ENCODE data around the gene TRIM72. TPM values are rescaled to one million over a fixed set of nuclear protein-coding genes. Genes with fewer than 3 reads are reported as not detected.
A peak's percentile ranks its signal among the peaks of the same experiment; 100 is the strongest.

Gene TRIM72
- total RNA-seq, 1 experiment from 2014 or later: 1.8 TPM

- Mint-ChIP-seq H3K4me3 (no peak overlapping the region), H3K36me3 (peaks cover 37% of the 10 kb centered on the region), H3K27ac (peak overlapping the region; percentile 85), H3K27me3 (ENCODE audit: low read depth) (peaks cover 8% of the 10 kb centered on the region), H3K9me3 (no peaks in the 10 kb centered on the region), H3K4me1 (peaks cover 23% of the 10 kb centered on the region)
- ChIA-PET POLR2A (interaction anchor here (0.6 to 2.3 kb wide), 5 partner anchors 14 to 184 kb away, joined by 3 to 6 read pairs (median 3); partner anchors contain the start of gene FUS), CTCF (interaction anchor here (1.6 to 1.7 kb wide), 3 partner anchors 56 to 184 kb away, joined by 6 to 9 read pairs (median 7); no protein-coding TSS in a partner anchor)
- TF ChIP-seq PRRX2 (CRISPR knock-in tag; IDR thresholded peaks at IDR 0.05) (0 out of 2 replicates have a peak, but pooled peaks have one; percentile 58), TP53 (CRISPR knock-in tag; IDR thresholded peaks at IDR 0.05) (no peak)
- ATAC-seq (no peak), DNase-seq (ENCODE audit: low spot score) (no peak)
These were observed 15.6 kb upstream of the TRIM72 start for GRCh38 chr16:31198207-31198882.

GRCh38 chr16:31199430-31200041 lies 14.4 kb upstream of the TRIM72 start:
- DNase-seq (ENCODE audit: low spot score) (no peak), ATAC-seq (no peak)
- ChIA-PET CTCF (interaction anchor here (1.7 kb wide), 2 partner anchors 57 to 134 kb away, joined by 6 to 7 read pairs; no protein-coding TSS in a partner anchor), POLR2A (interaction anchor here (1.4 to 2.3 kb wide), 2 partner anchors 15 to 19 kb away, joined by 6 to 11 read pairs; partner anchors contain the start of gene FUS)
- Mint-ChIP-seq H3K4me3 (no peak overlapping the region), H3K27me3 (ENCODE audit: low read depth) (peaks cover 14% of the 10 kb centered on the region), H3K27ac (peak overlapping the region; percentile 46), H3K4me1 (peaks cover 23% of the 10 kb centered on the region), H3K9me3 (no peaks in the 10 kb centered on the region), H3K36me3 (peaks cover 27% of the 10 kb centered on the region)
- no peak for TF ChIP-seq ESRRA (CRISPR knock-in tag; IDR thresholded peaks at IDR 0.05; ENCODE audit: borderline replicate concordance)
- TF ChIP-seq GABPB1 (CRISPR knock-in tag; IDR thresholded peaks at IDR 0.05): no peak
- TF ChIP-seq AFF4 (CRISPR knock-in tag; IDR thresholded peaks at IDR 0.05; ENCODE audit: borderline replicate concordance): no peak
- no peak for TF ChIP-seq CTCF (IDR thresholded peaks at IDR 0.05)
- TF ChIP-seq ZNF671 (CRISPR knock-in tag; IDR thresholded peaks at IDR 0.05): 0 out of 2 replicates have a peak, but pooled peaks have one; percentile 14
- no peak for TF ChIP-seq ATF3 (CRISPR knock-in tag; conservative IDR thresholded peaks at IDR 0.05)
- TF ChIP-seq FOXP1 (CRISPR knock-in tag; IDR thresholded peaks at IDR 0.05; ENCODE audit: borderline replicate concordance): no peak
- no peak for TF ChIP-seq ZNF138 (CRISPR knock-in tag; conservative IDR thresholded peaks at IDR 0.05)
- TF ChIP-seq ZNF416 (CRISPR knock-in tag; IDR thresholded peaks at IDR 0.05): peak; percentile 83; the same call in 1 of the 2 replicates
- no peak for TF ChIP-seq HMGA2 (CRISPR knock-in tag; IDR thresholded peaks at IDR 0.05)
- no peak for TF ChIP-seq SMAD3 (CRISPR knock-in tag; IDR thresholded peaks at IDR 0.05; ENCODE audit: borderline replicate concordance)
- no peak for TF ChIP-seq TEAD1 (CRISPR knock-in tag; IDR thresholded peaks at IDR 0.05)
- no peak for TF ChIP-seq CREM (CRISPR knock-in tag; IDR thresholded peaks at IDR 0.05)
- no peak for TF ChIP-seq ATF1 (CRISPR knock-in tag; IDR thresholded peaks at IDR 0.05)
- no peak for TF ChIP-seq NR1H2 (CRISPR knock-in tag; IDR thresholded peaks at IDR 0.05)
- peak; percentile 83; the same call in 1 of the 2 replicates for TF ChIP-seq PRRX2 (CRISPR knock-in tag; IDR thresholded peaks at IDR 0.05)
- TF ChIP-seq E2F5 (CRISPR knock-in tag; IDR thresholded peaks at IDR 0.05): no peak
- TF ChIP-seq STAT6 (CRISPR knock-in tag; conservative IDR thresholded peaks at IDR 0.05; ENCODE audit: low read depth): no peak
- TF ChIP-seq FOXP4 (CRISPR knock-in tag; IDR thresholded peaks at IDR 0.05): no peak
